Measurements from ENCODE around the gene PVR.

PVR gene

GRCh38 chr19:44635581-44636438 is 7.9 kb upstream of the PVR start:
- TF ChIP-seq CTCF (IDR thresholded peaks at IDR 0.05): no peak

GRCh38 chr19:44636439-44637389 is 7.0 kb upstream of the PVR start:
- TF ChIP-seq CTCF (IDR thresholded peaks at IDR 0.05): no peak

- TF ChIP-seq CTCF (IDR thresholded peaks at IDR 0.05): no peak
Observed at GRCh38 chr19:44637390-44637764, 6.3 kb upstream of the PVR start.

GRCh38 chr19:44640518-44640917 is 3.2 kb upstream of the PVR start:
- no peak for TF ChIP-seq CTCF (IDR thresholded peaks at IDR 0.05)

GRCh38 chr19:44641501-44642265 is 2.0 kb upstream of the PVR start:
- TF ChIP-seq CTCF (IDR thresholded peaks at IDR 0.05): no peak

GRCh38 chr19:44642377-44642776 is 1.3 kb upstream of the PVR start:
- TF ChIP-seq CTCF (IDR thresholded peaks at IDR 0.05): no peak

GRCh38 chr19:44644402-44645016 is 799 bp downstream of the PVR start:
- TF ChIP-seq CTCF (IDR thresholded peaks at IDR 0.05): no peak
